Right cardiac atrium (tissue), 5 donors: Measurements from ENCODE around the gene STX18. TPM values are rescaled to one million over a fixed set of nuclear protein-coding genes. Genes with fewer than 3 reads are reported as not detected.
"Not testable (repeated sequence)": the region's sequence is repeated elsewhere in the genome, so short reads cannot be mapped to it uniquely, and the experiment has no call there.

ENCODE experiments used
- ATAC-seq, 2 donors: fragments of 200-7000 bp; cut with Tn5 transposase; one replicate each; pipeline versions ENCODE4 v1.8.0 to v1.9.1; 2020; ENCODE audit warnings: moderate library complexity in 2 of 2, mild to moderate bottlenecking in 1 of 2
- DNase-seq, 3 donors: peaks; one replicate each; pipeline ENCODE4 v3.0.0-alpha.2; 2020
- H3K27ac ChIP-seq: one replicate; pipeline ENCODE4 v1.5.1; 2013; ENCODE audit warnings: mild to moderate bottlenecking, low read length, control low read depth, moderate library complexity
- H3K27me3 ChIP-seq: one replicate; pipeline ENCODE4 v1.6.1; 2013; ENCODE audit not compliant: control insufficient read depth, insufficient read depth
- H3K4me1 ChIP-seq: one replicate; pipeline ENCODE4 v1.6.1; 2013; ENCODE audit warnings: low read length; ENCODE audit not compliant: control insufficient read depth, insufficient read depth
- H3K4me3 ChIP-seq: one replicate; pipeline ENCODE4 v1.5.1; 2013; ENCODE audit warnings: low read length, control low read depth
- H3K9me3 ChIP-seq: one replicate; pipeline ENCODE4 v1.6.1; 2013; ENCODE audit warnings: low read length; ENCODE audit not compliant: control insufficient read depth
- WGBS: extraction: QIAGEN DNeasy Blood & Tissue Kit; methylation state at CpG from one replicate; pipeline ENCODE4 v1.1.7; 2013; 5-methylcytosine and 5-hydroxymethylcytosine counted together
- intact Hi-C, 4 donors: fragments of 100-400 bp; cut with DNase I; formaldehyde crosslinking; loops; one replicate each; pipeline versions ENCODE4 v1.11.0 to v1.14.0; 2022 to 2023
- polyA plus RNA-seq: library from polyadenylated mRNA; stranded (reverse); fragments of 200-250 nt; gene quantifications from one replicate; pipeline ENCODE4 v1.2.3, GENCODE V29; 2013
- total RNA-seq, 4 donors: library from RNA; stranded (reverse); fragmentation: NEBNext Ultra II Directional; extraction: Animal tissue kit (Norgen Biotek cat#: 25700); gene quantifications; one replicate each; pipeline ENCODE4 v1.2.1, GENCODE V29; 2021
- donor health status: healthy with polysubstance abuse.
- donor health status: DM: no; HTN: yes; CAD: no.
- donor health status: DM: no; HTN: no; CAD: no.
- donor health status: DM: no; HTN: yes; CAD: no; lungs with severe emphysema.
- donor health status: DM: yes; HTN: yes; CAD: no.

The STX18 gene
- total and polyA plus RNA-seq, 5 donors = 14.9 to 25.9 (median 17.0) TPM

- no peaks in the 10 kb centered on the region for H3K9me3 ChIP-seq
- intact Hi-C loops = no loop called here
- no peaks in the 10 kb centered on the region for H3K27me3 ChIP-seq
- no peaks in the 10 kb centered on the region for H3K4me1 ChIP-seq
- WGBS = 99% methylated on average over 2 of the region's 2 CpGs
- no peak overlapping the region for H3K4me3 ChIP-seq
- DNase-seq = no peak
- H3K27ac ChIP-seq = no peak overlapping the region
- ATAC-seq = no peak
These were observed 62.5 kb downstream of the STX18 start for GRCh38 chr4:4479366-4479765.

GRCh38 chr4:4477796-4478195 is 64.1 kb downstream of the STX18 start:
- H3K27me3 ChIP-seq = no peaks in the 10 kb centered on the region
- intact Hi-C loops = no loop called here
- 93% methylated on average over 10 of the region's 10 CpGs for WGBS

GRCh38 chr4:4477391-4477790 is 64.5 kb downstream of the STX18 start:
- WGBS = 59% methylated on average over 3 of the region's 3 CpGs
- Histone ChIP-seq H3K4me3 (no peak overlapping the region), H3K27ac (no peak overlapping the region), H3K9me3 (no peaks in the 10 kb centered on the region), H3K4me1 (no peaks in the 10 kb centered on the region), H3K27me3 (no peaks in the 10 kb centered on the region)
- ATAC-seq (no peak), DNase-seq (no peak)
- intact Hi-C loops = no loop called here

More at GRCh38 chr4:4477796-4478195, 64.1 kb downstream of the STX18 start:
- no peaks in the 10 kb centered on the region for H3K9me3 ChIP-seq
- H3K4me3 ChIP-seq = no peak overlapping the region
- H3K4me1 ChIP-seq = no peaks in the 10 kb centered on the region
- DNase-seq = no peak
- H3K27ac ChIP-seq = no peak overlapping the region
- ATAC-seq = no peak

- intact Hi-C loops = no loop called here
- Histone ChIP-seq H3K4me3 (no peak overlapping the region), H3K27me3 (no peaks in the 10 kb centered on the region), H3K27ac (no peak overlapping the region), H3K9me3 (no peaks in the 10 kb centered on the region), H3K4me1 (no peaks in the 10 kb centered on the region)
- DNase-seq (no peak), ATAC-seq (no peak)
- 88% methylated on average over 3 of the region's 3 CpGs for WGBS
These were observed 67.4 kb downstream of the STX18 start for GRCh38 chr4:4474476-4474875.

- no peak overlapping the region for H3K4me3 ChIP-seq
- DNase-seq (no peak), ATAC-seq (no peak)
- H3K27me3 ChIP-seq = no peaks in the 10 kb centered on the region
- 91% methylated on average over 8 of the region's 8 CpGs for WGBS
- no peak overlapping the region for H3K27ac ChIP-seq
- no peaks in the 10 kb centered on the region for H3K9me3 ChIP-seq
- intact Hi-C loops = no loop called here
- H3K4me1 ChIP-seq = no peaks in the 10 kb centered on the region
These were observed 69.4 kb downstream of the STX18 start for GRCh38 chr4:4472344-4472958.

- Histone ChIP-seq H3K4me1 (no peaks in the 10 kb centered on the region), H3K9me3 (no peaks in the 10 kb centered on the region), H3K27me3 (no peaks in the 10 kb centered on the region), H3K27ac (no peak overlapping the region), H3K4me3 (no peak overlapping the region)
- DNase-seq = no peak
- ATAC-seq = no peak
- WGBS = 95% methylated on average over 3 of the region's 3 CpGs
- intact Hi-C loops = no loop called here
These were observed 70.7 kb downstream of the STX18 start for GRCh38 chr4:4471195-4471594.

GRCh38 chr4:4470208-4470607 is 71.6 kb downstream of the STX18 start:
- ATAC-seq = no peak
- no peak overlapping the region for H3K4me3 ChIP-seq
- no peaks in the 10 kb centered on the region for H3K9me3 ChIP-seq
- 84% methylated on average over 3 of the region's 3 CpGs for WGBS
- H3K4me1 ChIP-seq = no peaks in the 10 kb centered on the region
- no peaks in the 10 kb centered on the region for H3K27me3 ChIP-seq
- intact Hi-C loops = no loop called here
- DNase-seq = no peak
- no peak overlapping the region for H3K27ac ChIP-seq

GRCh38 chr4:4465238-4465637 is 76.6 kb downstream of the STX18 start:
- intact Hi-C loops, H3K27me3 ChIP-seq, DNase-seq, H3K4me3 ChIP-seq, H3K9me3 ChIP-seq, H3K27ac ChIP-seq, H3K4me1 ChIP-seq, ATAC-seq: not testable (repeated sequence)
- WGBS = 98% methylated on average over 3 of the region's 3 CpGs

GRCh38 chr4:4462970-4463369 is 78.9 kb downstream of the STX18 start:
- Histone ChIP-seq H3K27ac (no peak overlapping the region), H3K4me3 (no peak overlapping the region), H3K27me3 (no peaks in the 10 kb centered on the region), H3K9me3 (no peaks in the 10 kb centered on the region), H3K4me1 (no peaks in the 10 kb centered on the region)
- intact Hi-C loops = no loop called here
- WGBS = 72% methylated on average over 3 of the region's 3 CpGs
- no peak for ATAC-seq
- no peak for DNase-seq

GRCh38 chr4:4461850-4462249 is 80.0 kb downstream of the STX18 start:
- DNase-seq = no peak
- Histone ChIP-seq H3K4me3 (no peak overlapping the region), H3K27ac (no peak overlapping the region), H3K4me1 (no peaks in the 10 kb centered on the region), H3K27me3 (no peaks in the 10 kb centered on the region), H3K9me3 (no peaks in the 10 kb centered on the region)
- WGBS = 85% methylated on average over 5 of the region's 5 CpGs
- no peak for ATAC-seq
- intact Hi-C loops = no loop called here

GRCh38 chr4:4461178-4461577 is 80.7 kb downstream of the STX18 start:
- Histone ChIP-seq H3K4me1 (no peaks in the 10 kb centered on the region), H3K27ac (no peak overlapping the region), H3K27me3 (no peaks in the 10 kb centered on the region), H3K4me3 (no peak overlapping the region), H3K9me3 (no peaks in the 10 kb centered on the region)
- DNase-seq = no peak
- ATAC-seq = no peak
- intact Hi-C loops = no loop called here

- no peaks in the 10 kb centered on the region for H3K4me1 ChIP-seq
- 93% methylated on average over 6 of the region's 6 CpGs for WGBS
These were observed 81.1 kb downstream of the STX18 start for GRCh38 chr4:4460759-4461158.

More at GRCh38 chr4:4460759-4461158, 81.1 kb downstream of the STX18 start:
- ATAC-seq = no peak
- no peak overlapping the region for H3K4me3 ChIP-seq
- no peaks in the 10 kb centered on the region for H3K9me3 ChIP-seq
- no peak overlapping the region for H3K27ac ChIP-seq
- DNase-seq = no peak
- no peaks in the 10 kb centered on the region for H3K27me3 ChIP-seq
- intact Hi-C loops = no loop called here
